Measurements from ENCODE around the gene JUN. TPM values are rescaled to one million over a fixed set of nuclear protein-coding genes. Genes with fewer than 3 reads are reported as not detected.

The JUN gene
- total and polyA plus RNA-seq, 2 of the 4 experiments (the other 2 are of a cell fraction) = 46.6 to 89.1 TPM

GRCh38 chr1:58818075-58818474, 34.2 kb upstream of the JUN start:
- no peak overlapping the region for H2AFZ ChIP-seq (replicated peaks; ENCODE audit: low read length, poor library complexity)
- no peaks in the 10 kb centered on the region for H3K9me3 ChIP-seq (ENCODE audit: control insufficient read depth, insufficient read depth, low read length)
- H3K4me3 ChIP-seq (ENCODE audit: insufficient read depth, low read depth, low read length) = no peak overlapping the region
- BruUV-seq (replicated peaks) = no TSS peak
- peak overlapping the region; percentile 98 for H2BK120ac ChIP-seq (ENCODE audit: low read depth, low read length)
- H3K79me1 ChIP-seq (ENCODE audit: low read depth in 1 of 2, low read length in 2 of 2) = peaks cover 0 to 8% of the 10 kb centered on the region in 2 experiments; a peak in 2 of 4 replicates
- TF ChIP-seq USF2 (IDR thresholded peaks at IDR 0.05; ENCODE audit: low read depth, low read length) (no peak), CEBPB (IDR thresholded peaks at IDR 0.05; ENCODE audit: low read depth, low read length) (0 out of 2 replicates have a peak, but pooled peaks have one; percentile 3)
- ChIA-PET POLR2A (ENCODE audit: unreplicated experiment) (no interaction called here), CTCF (interaction anchor here (1.4 kb wide), 1 partner anchor 941 kb away, joined by 4 read pairs; no protein-coding TSS in a partner anchor)
- H3K4ac ChIP-seq (ENCODE audit: low read depth, low read length) = peak overlapping the region; percentile 98; the same call in 1 of the 2 replicates
- WGBS, 2 experiments (ENCODE audit: extremely low coverage in 2 of 2, insufficient read length in 1 of 2) = no CpG with 5 or more reads among the region's 2 CpGs
- H3K36me3 ChIP-seq (ENCODE audit: control insufficient read depth, insufficient read depth, low read length) = no peaks in the 10 kb centered on the region
- in situ Hi-C loops (cut with MboI; ENCODE audit: low sequenced_read_pairs) (loop anchor here (10.0 kb wide), 1 partner anchor 327 kb away; no protein-coding TSS in a partner anchor), intact Hi-C loops (cut with micrococcal nuclease) (loop anchor here (1.0 kb wide), 1 partner anchor 12 kb away; no protein-coding TSS in a partner anchor), dilution Hi-C loops (cut with HindIII; ENCODE audit: low sequenced_read_pairs, unreplicated experiment) (no loop called here)
- H3K23ac ChIP-seq (ENCODE audit: low read depth, low read length) = peak overlapping the region; percentile 70; the same call in 1 of the 2 replicates
- no peak overlapping the region for H2AK9ac ChIP-seq (replicated peaks; ENCODE audit: low read depth, low read length, poor library complexity)
- no peak overlapping the region for H3K14ac ChIP-seq (replicated peaks; ENCODE audit: low read depth, low read length)
- H2AK5ac ChIP-seq (ENCODE audit: low read depth, low read length) = peak overlapping the region; percentile 37; the same call in 1 of the 2 replicates
- H4K5ac ChIP-seq (ENCODE audit: low read depth, low read length) = peak overlapping the region; percentile 21; the same call in 1 of the 2 replicates
- H4K91ac ChIP-seq (ENCODE audit: insufficient read depth, low read depth, low read length) = peak overlapping the region; percentile 71; the same call in 1 of the 2 replicates
- peak overlapping the region; percentile 36; the same call in 1 of the 2 replicates for H3K18ac ChIP-seq (ENCODE audit: low read depth, low read length)
- H3K9me1 ChIP-seq (ENCODE audit: insufficient read depth, low read length) = peaks cover 7% of the 10 kb centered on the region
- H2BK20ac ChIP-seq (ENCODE audit: low read depth, low read length) = peak overlapping the region; percentile 92; the same call in 1 of the 2 replicates
- H3K56ac ChIP-seq (ENCODE audit: extremely low read depth, insufficient read depth, low read length) = no peak overlapping the region
- H2BK15ac ChIP-seq (ENCODE audit: low read depth, low read length) = no peak overlapping the region; the same call in 2 of the 3 replicates
- peak; percentile 97 for DNase-seq
- H4K20me1 ChIP-seq (ENCODE audit: insufficient read depth, low read length) = no peaks in the 10 kb centered on the region
- H4K8ac ChIP-seq (ENCODE audit: low read depth in 2 of 2, low read length in 2 of 2) = peak overlapping the region; percentile 80 to 99
- H3K9ac ChIP-seq (ENCODE audit: low read depth, low read length) = no peak overlapping the region
- H3K4me2 ChIP-seq (ENCODE audit: low read depth, low read length) = no peak overlapping the region
- H3K27me3 ChIP-seq (ENCODE audit: control insufficient read depth, insufficient read depth, low read length) = no peaks in the 10 kb centered on the region
- H3K4me1 ChIP-seq (ENCODE audit: control insufficient read depth, insufficient read depth, low read length) = peaks cover 16% of the 10 kb centered on the region
- H3K27ac ChIP-seq (ENCODE audit: insufficient read depth, low read length) = no peak overlapping the region
- H2BK5ac ChIP-seq (ENCODE audit: low read depth, low read length, poor library complexity, severe bottlenecking) = peak overlapping the region; percentile 63
- ATAC-seq (ENCODE audit: low read depth) = no peak

Measured in IMR-90 (cell line).